ENCODE measurements around the gene CDC25A.
A peak's percentile ranks its signal among the peaks of the same experiment; 100 is the strongest.
"Not testable (repeated sequence)": the region's sequence is repeated elsewhere in the genome, so short reads cannot be mapped to it uniquely, and the experiment has no call there.

Gene CDC25A

GRCh38 chr3:48215019-48215418 lies 26.8 kb upstream of the CDC25A start:
- no peak for TF ChIP-seq CTCF (conservative IDR thresholded peaks at IDR 0.05; ENCODE audit: low read depth, low read length)
- DNase-seq (ENCODE audit: low read depth) = peak; percentile 24

GRCh38 chr3:48214225-48214624 lies 26.0 kb upstream of the CDC25A start:
- no peak for DNase-seq (ENCODE audit: low read depth)
- no peak overlapping the region for H3K4me3 ChIP-seq (ENCODE audit: low read depth, low read length)
- no peak for TF ChIP-seq CTCF (conservative IDR thresholded peaks at IDR 0.05; ENCODE audit: low read depth, low read length)

More at GRCh38 chr3:48215019-48215418, 26.8 kb upstream of the CDC25A start:
- no peak overlapping the region for H3K4me3 ChIP-seq (ENCODE audit: low read depth, low read length)

- H3K4me3 ChIP-seq (ENCODE audit: low read depth, low read length); DNase-seq (ENCODE audit: low read depth): not testable (repeated sequence)
These were observed 23.6 kb upstream of the CDC25A start for GRCh38 chr3:48211776-48212175.

GRCh38 chr3:48210534-48210933 lies 22.3 kb upstream of the CDC25A start:
- H3K4me3 ChIP-seq (ENCODE audit: low read depth, low read length); DNase-seq (ENCODE audit: low read depth): not testable (repeated sequence)

- TF ChIP-seq CTCF (conservative IDR thresholded peaks at IDR 0.05; ENCODE audit: low read depth, low read length) = no peak
These were observed 21.2 kb upstream of the CDC25A start for GRCh38 chr3:48209445-48209844.

GRCh38 chr3:48208076-48208475 lies 19.9 kb upstream of the CDC25A start:
- TF ChIP-seq CTCF (conservative IDR thresholded peaks at IDR 0.05; ENCODE audit: low read depth, low read length) = no peak

More at GRCh38 chr3:48209445-48209844, 21.2 kb upstream of the CDC25A start:
- DNase-seq (ENCODE audit: low read depth) = no peak
- H3K4me3 ChIP-seq (ENCODE audit: low read depth, low read length) = no peak overlapping the region

GRCh38 chr3:48202632-48203031 lies 14.4 kb upstream of the CDC25A start:
- TF ChIP-seq CTCF (conservative IDR thresholded peaks at IDR 0.05; ENCODE audit: low read depth, low read length) = no peak
- H3K4me3 ChIP-seq (ENCODE audit: low read depth, low read length) = no peak overlapping the region
- DNase-seq (ENCODE audit: low read depth) = no peak

More at GRCh38 chr3:48208076-48208475, 19.9 kb upstream of the CDC25A start:
- no peak for DNase-seq (ENCODE audit: low read depth)
- no peak overlapping the region for H3K4me3 ChIP-seq (ENCODE audit: low read depth, low read length)

GRCh38 chr3:48199117-48199516 lies 10.9 kb upstream of the CDC25A start:
- no peak for DNase-seq (ENCODE audit: low read depth)
- no peak for TF ChIP-seq CTCF (conservative IDR thresholded peaks at IDR 0.05; ENCODE audit: low read depth, low read length)
- H3K4me3 ChIP-seq (ENCODE audit: low read depth, low read length) = no peak overlapping the region
